DMS53 treated with DMSO at 0.1 percent for 48 hours (cell line): ENCODE data around the gene DPCD.

Experiments used
- DNase-seq: peaks from one replicate; lab custom pipeline; 2025; ENCODE audit not compliant: unreplicated experiment; lab: John Stamatoyannopoulos, UW

The DPCD gene

DNA sequence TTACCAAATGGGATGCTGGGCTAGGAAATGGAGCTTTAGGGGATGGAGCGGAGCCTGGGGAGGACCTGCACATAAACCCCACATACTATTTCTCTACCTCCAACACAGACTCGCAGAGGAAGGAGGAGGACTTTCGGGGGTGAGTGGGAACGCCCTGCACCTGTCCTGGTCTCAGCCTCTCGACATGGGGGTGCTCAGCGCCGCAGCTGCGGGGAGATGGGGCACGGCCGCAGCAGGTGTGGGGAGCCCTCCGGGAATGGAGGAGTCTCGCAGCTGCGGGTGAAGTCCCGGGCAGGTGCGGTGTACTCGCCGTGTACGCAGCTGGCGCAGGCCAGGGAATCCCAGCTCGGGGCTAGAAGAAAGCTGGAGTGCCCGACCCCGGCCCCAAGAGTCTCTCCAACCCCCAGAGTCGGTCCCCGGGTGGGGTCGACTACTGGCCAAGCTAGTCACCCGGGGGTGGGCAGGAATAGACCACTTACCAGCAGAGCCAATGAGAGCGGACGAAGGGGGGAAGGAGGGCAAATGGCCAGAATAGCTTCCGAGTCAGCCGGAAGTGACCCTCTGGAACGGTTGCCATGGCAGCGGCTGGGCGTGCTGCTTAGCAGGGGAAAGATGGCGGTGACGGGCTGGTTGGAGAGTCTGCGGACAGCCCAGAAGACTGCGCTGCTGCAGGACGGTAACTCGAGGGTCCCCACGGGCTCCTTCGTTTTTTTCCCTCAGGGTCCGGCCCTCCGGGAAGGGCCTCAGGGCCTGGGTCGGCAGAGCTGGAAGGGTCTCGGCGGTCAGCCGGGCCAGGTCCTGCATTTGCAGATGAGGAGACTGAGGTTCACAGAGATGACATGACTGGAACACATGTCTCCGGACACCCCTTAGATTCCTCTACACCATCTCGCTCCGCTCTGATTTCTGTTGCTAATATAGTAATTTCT, at the start of gene DPCD, which contains the start of gene POLL:
DPCD (plus strand) TSS at position 597 of the 929 bp plus-strand sequence; CDS start at position 613, 16 bp downstream.
POLL (minus strand) TSS at position 533 of the 929 bp plus-strand sequence. CDS start 897 bp downstream, outside the sequence.
- DNase-seq = peak; percentile 77

GRCh38 chr10:101538446-101538845, 49.7 kb upstream of the DPCD start:
- DNase-seq = no peak

DNA sequence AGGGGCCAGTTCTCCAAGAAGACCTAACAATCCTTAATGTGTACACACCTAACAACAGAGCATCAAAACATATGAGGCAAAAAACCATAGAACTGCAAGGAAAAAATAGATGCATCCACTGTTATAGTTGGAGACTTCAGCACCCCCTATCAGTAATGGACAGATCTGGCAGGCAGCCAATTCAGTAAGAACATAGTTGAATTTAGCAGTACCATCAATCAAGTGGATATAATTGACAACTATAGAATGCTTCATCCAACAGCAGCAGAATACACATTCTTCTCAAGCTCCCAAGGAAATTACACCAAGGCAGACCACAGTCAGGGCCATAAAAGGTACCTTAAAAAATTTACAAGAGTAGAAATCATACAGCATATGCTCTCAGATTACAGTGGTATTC, 42.2 kb upstream of the DPCD start:
- no peak for DNase-seq

- DNase-seq = no peak
These were observed 37.2 kb upstream of the DPCD start for GRCh38 chr10:101550965-101551364.

DNA sequence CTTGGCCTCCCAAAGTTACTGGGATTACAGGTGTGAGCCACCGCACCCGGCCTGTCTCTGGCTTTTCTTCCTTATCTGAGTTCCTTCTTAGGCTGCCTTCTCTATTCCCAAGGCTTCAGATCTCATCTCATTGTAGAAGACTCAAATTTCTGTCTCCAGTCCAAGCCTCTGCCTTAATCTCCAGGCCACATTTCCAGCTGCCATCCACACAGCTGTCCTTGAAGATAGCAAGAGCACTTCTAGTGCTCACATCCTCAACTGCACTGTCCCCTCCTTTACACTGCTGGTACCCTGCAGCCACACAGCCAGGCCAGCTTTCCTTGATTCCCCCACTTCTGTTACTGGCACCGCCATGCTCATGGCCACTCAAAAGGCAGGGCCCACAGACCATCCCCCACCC, 35.7 kb upstream of the DPCD start:
- DNase-seq = no peak

- DNase-seq = no peak
These were observed 30.6 kb upstream of the DPCD start for GRCh38 chr10:101557541-101557940.

DNA sequence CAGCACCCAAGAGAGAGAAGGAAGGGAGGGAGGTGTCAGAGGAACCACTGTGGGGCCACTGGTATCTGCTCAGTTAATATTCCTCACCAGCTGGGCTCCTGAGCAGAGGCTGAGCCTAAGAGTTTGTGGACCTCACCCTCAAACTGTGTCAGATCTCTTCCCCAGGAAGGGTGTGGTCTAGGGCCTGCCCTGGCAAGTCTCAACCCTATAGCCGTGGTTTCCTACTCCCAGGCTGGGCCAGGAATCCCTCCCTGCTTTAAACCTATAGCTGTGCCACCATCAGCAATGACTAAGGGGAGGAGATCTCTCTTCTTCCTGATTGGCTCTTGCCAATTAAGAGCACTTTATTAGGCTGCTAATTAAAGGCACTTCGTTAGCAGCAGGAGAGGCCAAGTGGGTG, 29.9 kb upstream of the DPCD start:
- DNase-seq = no peak

- DNase-seq = no peak
These were observed 29.2 kb upstream of the DPCD start for GRCh38 chr10:101558671-101559595.

DNA sequence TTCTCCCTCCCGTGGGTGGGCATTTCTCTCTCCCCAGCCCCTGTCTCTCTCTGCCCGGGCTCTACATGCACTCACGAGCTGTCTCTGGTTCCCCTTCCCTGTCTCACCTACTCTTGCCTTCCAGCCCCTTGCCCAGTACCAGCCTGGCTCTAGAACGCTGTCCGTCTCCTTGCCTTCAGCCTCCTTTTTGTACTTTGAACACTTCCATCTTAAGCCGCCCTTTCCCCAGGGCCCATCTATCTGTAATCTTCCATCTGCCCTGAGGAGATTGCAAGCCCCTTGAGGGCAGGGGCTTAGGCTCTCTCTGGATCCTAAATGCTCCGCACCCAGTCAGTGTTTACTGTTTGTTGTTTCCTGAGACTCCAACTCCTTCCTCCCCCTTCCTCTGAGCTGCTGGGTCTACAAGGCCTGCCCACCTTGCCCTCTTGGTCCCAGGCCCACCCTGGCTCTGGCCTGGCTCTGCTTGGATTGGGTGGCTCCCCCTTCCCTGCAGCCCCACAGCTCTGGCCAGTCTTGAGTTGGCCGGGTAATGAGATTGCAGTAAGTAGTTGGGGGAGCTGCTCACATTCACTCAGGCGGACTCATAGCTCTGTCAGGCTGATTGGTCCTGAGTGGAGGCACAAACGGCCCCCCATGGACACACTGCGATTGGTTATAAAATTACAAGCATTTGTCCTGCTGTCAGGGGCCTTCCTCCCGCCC, 28.4 kb upstream of the DPCD start:
- DNase-seq = no peak

DNA sequence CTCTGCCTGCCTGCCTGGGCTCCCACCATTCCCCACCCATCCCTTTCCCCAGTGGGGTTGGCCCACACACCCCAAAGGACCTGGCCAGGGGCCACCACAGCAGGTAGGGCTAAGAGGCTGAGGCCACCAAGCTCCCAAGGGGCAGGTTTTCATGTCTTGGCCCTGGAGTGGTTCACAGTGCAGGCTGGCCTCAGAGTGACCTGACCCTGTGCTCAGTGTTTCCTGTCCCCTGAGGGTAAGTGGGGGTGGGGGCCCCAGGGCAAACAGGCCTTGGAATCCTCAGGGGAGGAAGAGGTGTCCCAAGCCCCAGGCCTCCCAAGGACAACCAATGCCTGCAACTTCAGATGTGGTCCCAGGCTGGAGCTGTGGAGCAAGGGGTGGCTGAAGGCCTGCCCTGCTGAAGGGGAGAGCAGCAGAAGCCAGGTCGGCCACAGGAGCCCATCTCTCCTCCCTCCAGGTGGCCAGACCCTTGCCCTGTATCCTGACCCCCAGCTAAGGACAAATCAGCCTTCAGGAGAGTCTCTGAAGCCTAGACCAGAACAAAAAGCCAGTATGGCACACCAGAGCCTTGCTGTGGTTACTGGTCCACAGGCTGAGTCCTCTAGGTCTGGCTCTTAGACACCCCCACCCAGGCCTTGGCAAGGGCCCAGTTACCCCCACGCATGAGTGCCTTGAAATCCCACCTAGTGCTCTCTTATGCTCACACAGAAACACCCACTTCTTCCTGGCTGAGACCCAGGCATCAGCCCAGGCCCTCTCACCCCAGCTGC, 27.6 kb upstream of the DPCD start:
- DNase-seq = no peak

GRCh38 chr10:101561068-101561915, 26.8 kb upstream of the DPCD start:
- no peak for DNase-seq

GRCh38 chr10:101562231-101562630, 25.9 kb upstream of the DPCD start:
- no peak for DNase-seq

DNA sequence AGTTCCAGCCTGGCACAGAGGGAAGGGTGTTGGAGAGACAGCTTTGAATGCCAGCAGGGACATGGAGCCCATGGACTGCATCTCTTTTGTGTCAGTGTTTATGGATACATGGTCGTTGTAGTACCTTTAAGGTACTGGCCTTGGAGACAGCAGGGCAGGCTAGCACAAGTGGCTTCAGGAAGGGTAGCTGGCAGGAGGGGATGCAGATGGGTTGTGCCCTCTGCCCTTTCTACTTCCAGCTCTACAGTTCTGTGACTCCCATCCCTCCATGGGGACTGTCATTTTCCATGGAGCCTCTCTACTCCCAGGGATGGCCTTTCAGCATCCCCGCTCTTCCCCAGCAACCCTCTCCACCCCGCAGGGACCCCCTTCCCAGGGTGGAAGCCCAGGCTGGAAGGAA, 25.1 kb upstream of the DPCD start:
- DNase-seq = no peak

DNA sequence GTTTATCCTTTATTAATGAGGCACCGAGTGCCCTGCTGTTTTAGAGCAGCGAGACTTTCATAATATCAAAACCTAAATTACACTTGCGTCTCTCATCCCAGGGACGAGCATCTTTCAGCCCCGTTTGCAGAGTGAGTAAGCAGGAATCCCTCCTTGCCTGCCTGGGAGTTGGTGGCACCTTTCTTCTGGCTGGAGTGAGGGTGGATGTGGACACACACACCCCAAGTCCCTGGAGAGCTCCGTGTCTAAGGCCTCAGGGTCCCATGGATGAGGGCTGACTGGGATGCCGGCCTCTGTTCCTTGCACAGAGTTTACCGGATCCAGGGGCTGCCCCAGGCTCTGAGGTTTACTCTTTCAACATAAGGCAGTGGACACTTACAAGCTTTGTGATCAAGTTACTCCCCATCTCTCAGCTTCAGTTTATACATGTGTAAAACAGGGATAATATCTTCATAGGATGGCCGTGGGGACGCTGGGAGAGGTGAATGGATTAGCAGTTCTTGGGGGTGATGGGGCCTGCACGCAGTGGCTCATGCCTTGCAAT, 24.6 kb upstream of the DPCD start:
- no peak for DNase-seq

DNA sequence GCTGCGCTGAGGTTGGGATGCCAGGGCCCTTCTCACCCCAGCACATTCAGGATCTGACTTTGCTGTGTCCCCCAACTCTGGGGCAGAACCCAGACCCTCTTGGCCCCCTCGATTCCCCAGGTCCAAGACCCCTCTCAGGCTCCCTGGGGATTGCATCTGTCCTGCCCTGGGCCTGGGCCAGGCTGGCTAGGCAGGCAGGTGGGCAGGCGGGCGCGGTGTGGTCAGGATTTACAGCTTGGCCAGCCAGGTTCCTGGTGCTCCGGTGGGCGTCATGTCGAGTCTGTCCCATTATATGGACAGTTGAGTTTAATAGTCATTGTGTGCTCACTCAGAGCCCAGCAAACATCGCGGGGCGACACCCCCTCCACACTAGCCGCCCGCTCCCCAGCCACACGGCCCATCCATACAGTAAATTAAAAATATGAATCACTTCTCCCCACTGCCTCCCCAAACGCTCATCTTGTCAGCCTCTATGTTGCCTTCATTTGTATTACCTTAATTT, 23.6 kb upstream of the DPCD start:
- no peak for DNase-seq

- no peak for DNase-seq
These were observed 22.7 kb upstream of the DPCD start for GRCh38 chr10:101565370-101565900.

DNA sequence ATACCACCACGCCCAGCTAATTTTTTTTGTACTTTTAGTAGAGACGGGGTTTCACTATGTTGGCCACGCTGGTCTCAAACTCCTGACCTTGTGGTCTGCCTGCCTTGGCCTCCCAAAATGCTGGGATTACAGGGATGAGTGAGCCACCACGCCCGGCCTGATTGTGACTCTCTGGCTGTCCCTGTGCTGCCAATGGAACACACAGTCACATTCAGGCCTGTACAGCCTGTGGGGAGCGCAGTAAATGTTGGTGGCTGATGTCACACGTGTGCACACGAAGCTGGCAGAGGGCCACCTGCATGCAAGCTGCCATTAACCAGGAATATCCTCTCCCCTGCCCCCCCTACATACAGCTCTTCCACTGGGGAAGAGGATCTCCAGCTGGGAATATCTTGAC, 22.2 kb upstream of the DPCD start:
- DNase-seq = no peak

DNA sequence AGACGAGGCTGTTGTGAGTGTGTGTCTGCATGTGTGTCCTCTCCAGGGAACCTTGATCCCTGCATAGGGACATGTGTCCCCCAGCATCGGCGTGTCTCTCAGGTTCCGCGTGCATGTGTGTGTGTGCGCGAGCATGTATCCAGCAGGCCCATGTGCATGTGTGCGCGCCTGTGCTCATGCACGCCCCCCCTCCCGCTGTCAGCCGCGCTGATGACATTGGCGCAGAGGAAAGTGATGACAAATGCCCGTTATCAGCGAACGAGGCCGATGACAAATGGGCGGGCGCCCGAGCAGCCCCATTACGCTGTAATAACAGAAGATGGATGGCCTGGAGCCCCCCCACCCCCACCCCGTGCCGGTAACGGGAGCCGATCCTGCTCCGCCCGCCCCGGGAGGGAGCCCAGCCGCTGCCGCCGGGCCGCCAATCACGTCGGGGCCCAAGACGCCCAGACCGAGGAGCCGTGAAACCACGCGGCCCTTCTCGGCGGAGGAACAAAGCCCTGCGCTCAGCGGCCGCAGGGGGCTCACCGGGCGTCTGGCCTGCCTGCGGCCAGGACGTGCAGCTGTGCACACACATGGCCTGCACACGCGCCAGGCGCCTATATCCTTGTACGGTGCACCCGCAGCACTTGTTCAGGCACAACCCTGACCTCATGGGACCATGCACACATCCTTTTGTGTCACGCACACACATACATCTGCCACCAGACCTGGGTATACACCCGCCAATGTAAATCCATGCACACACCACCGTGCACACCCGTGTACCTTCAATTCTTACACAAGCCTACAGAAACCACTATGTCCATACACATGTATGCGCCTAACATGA, 21.6 kb upstream of the DPCD start:
- peak; percentile 16 for DNase-seq
